GM12801 (cell line): ENCODE measurements around the gene HUS1.

Experiments
- CTCF ChIP-seq: IDR thresholded peaks from one replicate; pipeline ENCODE4 v1.5.1; 2011; ENCODE audit warnings: control low read depth; ENCODE audit not compliant: insufficient read length; ENCODE audit errors: extremely low read depth

The HUS1 gene

GRCh38 chr7:47979145-47979831 lies at the start of gene HUS1:
Gene HUS1 (minus strand): TSS chr7:47979615. CDS start chr7:47979519, 96 bp downstream.
- no peak for TF ChIP-seq CTCF

GRCh38 chr7:48028938-48029337 lies 49.5 kb upstream of the HUS1 start, which contains the start of gene SUN3:
Gene SUN3 (minus strand): TSS chr7:48029107. CDS start chr7:48028938, 169 bp downstream.
- no peak for TF ChIP-seq CTCF

GRCh38 chr7:48025624-48026023 lies 46.2 kb upstream of the HUS1 start:
- TF ChIP-seq CTCF, result no peak

GRCh38 chr7:48017674-48018073 lies 38.3 kb upstream of the HUS1 start:
- TF ChIP-seq CTCF, result no peak

GRCh38 chr7:48016641-48017040 lies 37.2 kb upstream of the HUS1 start:
- TF ChIP-seq CTCF, result no peak

- TF ChIP-seq CTCF, result no peak
These were observed 32.5 kb upstream of the HUS1 start for GRCh38 chr7:48011951-48012350.

GRCh38 chr7:48011323-48011722 lies 31.9 kb upstream of the HUS1 start:
- no peak for TF ChIP-seq CTCF
